ENCODE data around the gene ISG15.

Gene ISG15

DNA sequence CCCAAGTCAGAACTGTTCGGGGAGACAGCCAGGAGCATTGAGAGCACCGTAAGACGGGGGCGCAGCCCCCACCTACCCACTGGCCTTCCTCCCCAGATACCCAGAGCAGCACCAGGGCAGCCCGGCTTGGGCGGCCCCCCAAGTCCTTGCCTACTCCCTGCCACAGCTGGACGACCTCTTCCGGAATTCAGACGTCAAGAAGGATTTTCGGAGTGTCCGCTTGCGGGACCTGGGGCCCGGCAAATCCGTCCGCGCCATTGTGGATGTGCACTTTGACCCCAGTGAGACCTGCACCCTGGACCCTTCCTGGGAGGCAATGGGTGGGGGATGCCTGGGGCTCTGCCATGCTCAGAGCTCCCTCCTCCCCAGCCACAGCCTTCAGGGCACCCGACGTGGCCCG, 34.1 kb downstream of the ISG15 start:
- Histone ChIP-seq H3K27ac (ENCODE audit: low read depth in 2 of 2, low read length in 2 of 2) (no peak overlapping the region), H3K4me1 (ENCODE audit: control insufficient read depth in 2 of 2, insufficient read depth in 2 of 2, low read length in 2 of 2) (peaks cover 0 to 6% of the 10 kb centered on the region in 2 donors), H3K27me3 (ENCODE audit: control insufficient read depth in 2 of 2, insufficient read depth in 2 of 2, low read length in 2 of 2) (no peaks in the 10 kb centered on the region), H3K9ac (ENCODE audit: low read depth in 1 of 2, low read length in 2 of 2) (no peak overlapping the region), H3K4me3 (ENCODE audit: low read length in 2 of 2) (no peak overlapping the region), H3K9me3 (ENCODE audit: control insufficient read depth in 2 of 2, low read length in 2 of 2) (no peaks in the 10 kb centered on the region), H3K36me3 (ENCODE audit: control insufficient read depth in 2 of 2, insufficient read depth in 2 of 2, low read length in 2 of 2) (peaks cover 3 to 10% of the 10 kb centered on the region in 2 donors)

DNA sequence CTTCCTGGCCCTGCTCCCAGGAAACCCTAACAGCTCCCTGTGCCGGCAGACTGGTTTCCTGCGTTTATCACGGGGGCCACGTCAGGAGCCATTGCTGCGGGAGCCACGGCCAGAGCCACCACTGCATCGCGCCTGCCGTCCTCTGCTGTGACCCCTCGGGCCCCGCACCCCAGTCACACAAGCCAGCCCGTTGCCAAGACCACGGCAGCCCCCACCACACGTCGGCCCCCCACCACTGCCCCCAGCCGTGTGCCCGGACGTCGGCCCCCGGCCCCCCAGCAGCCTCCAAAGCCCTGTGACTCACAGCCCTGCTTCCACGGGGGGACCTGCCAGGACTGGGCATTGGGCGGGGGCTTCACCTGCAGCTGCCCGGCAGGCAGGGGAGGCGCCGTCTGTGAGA, 34.7 kb downstream of the ISG15 start:
- Histone ChIP-seq H3K9me3 (ENCODE audit: control insufficient read depth in 2 of 2, low read length in 2 of 2) (no peaks in the 10 kb centered on the region), H3K27ac (ENCODE audit: low read depth in 2 of 2, low read length in 2 of 2) (no peak overlapping the region), H3K27me3 (ENCODE audit: control insufficient read depth in 2 of 2, insufficient read depth in 2 of 2, low read length in 2 of 2) (no peaks in the 10 kb centered on the region), H3K4me3 (ENCODE audit: low read length in 2 of 2) (no peak overlapping the region), H3K36me3 (ENCODE audit: control insufficient read depth in 2 of 2, insufficient read depth in 2 of 2, low read length in 2 of 2) (peaks cover 5 to 12% of the 10 kb centered on the region in 2 donors), H3K4me1 (ENCODE audit: control insufficient read depth in 2 of 2, insufficient read depth in 2 of 2, low read length in 2 of 2) (peaks cover 0 to 6% of the 10 kb centered on the region in 2 donors), H3K9ac (ENCODE audit: low read depth in 1 of 2, low read length in 2 of 2) (no peak overlapping the region)

DNA sequence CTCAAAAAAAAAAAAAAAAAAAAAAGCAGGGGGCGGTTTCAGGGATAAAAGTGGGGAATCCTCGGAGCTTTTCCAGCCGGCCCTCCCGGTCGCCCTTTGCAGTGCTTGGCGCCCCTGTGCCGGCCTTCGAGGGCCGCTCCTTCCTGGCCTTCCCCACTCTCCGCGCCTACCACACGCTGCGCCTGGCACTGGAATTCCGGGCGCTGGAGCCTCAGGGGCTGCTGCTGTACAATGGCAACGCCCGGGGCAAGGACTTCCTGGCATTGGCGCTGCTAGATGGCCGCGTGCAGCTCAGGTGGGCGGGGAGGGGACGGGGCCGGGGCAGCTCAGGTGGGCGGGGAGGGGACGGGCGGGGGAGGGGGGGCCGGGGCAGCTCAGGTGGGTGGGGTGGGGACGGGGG, 35.5 kb downstream of the ISG15 start:
- no peak overlapping the region for H3K27ac ChIP-seq (ENCODE audit: low read depth in 2 of 2, low read length in 2 of 2)
- no peak overlapping the region for H3K9ac ChIP-seq (ENCODE audit: low read depth in 1 of 2, low read length in 2 of 2)
- peaks cover 0 to 6% of the 10 kb centered on the region in 2 donors for H3K4me1 ChIP-seq (ENCODE audit: control insufficient read depth in 2 of 2, insufficient read depth in 2 of 2, low read length in 2 of 2)
- H3K27me3 ChIP-seq (ENCODE audit: control insufficient read depth in 2 of 2, insufficient read depth in 2 of 2, low read length in 2 of 2) = no peaks in the 10 kb centered on the region
- peaks cover 7 to 11% of the 10 kb centered on the region in 2 donors for H3K36me3 ChIP-seq (ENCODE audit: control insufficient read depth in 2 of 2, insufficient read depth in 2 of 2, low read length in 2 of 2)
- H3K4me3 ChIP-seq (ENCODE audit: low read length in 2 of 2) = no peak overlapping the region
- H3K9me3 ChIP-seq (ENCODE audit: control insufficient read depth in 2 of 2, low read length in 2 of 2) = no peaks in the 10 kb centered on the region

- H3K4me1 ChIP-seq (ENCODE audit: control insufficient read depth in 2 of 2, insufficient read depth in 2 of 2, low read length in 2 of 2) = peaks cover 0 to 6% of the 10 kb centered on the region in 2 donors
- H3K36me3 ChIP-seq (ENCODE audit: control insufficient read depth in 2 of 2, insufficient read depth in 2 of 2, low read length in 2 of 2) = peaks cover 7 to 14% of the 10 kb centered on the region in 2 donors
- no peak overlapping the region for H3K27ac ChIP-seq (ENCODE audit: low read depth in 2 of 2, low read length in 2 of 2)
- no peaks in the 10 kb centered on the region for H3K27me3 ChIP-seq (ENCODE audit: control insufficient read depth in 2 of 2, insufficient read depth in 2 of 2, low read length in 2 of 2)
- H3K9me3 ChIP-seq (ENCODE audit: control insufficient read depth in 2 of 2, low read length in 2 of 2) = no peaks in the 10 kb centered on the region
- H3K9ac ChIP-seq (ENCODE audit: low read depth in 1 of 2, low read length in 2 of 2) = no peak overlapping the region
- no peak overlapping the region for H3K4me3 ChIP-seq (ENCODE audit: low read length in 2 of 2)
Measured at GRCh38 chr1:1049318-1050165, 36.2 kb downstream of the ISG15 start.

DNA sequence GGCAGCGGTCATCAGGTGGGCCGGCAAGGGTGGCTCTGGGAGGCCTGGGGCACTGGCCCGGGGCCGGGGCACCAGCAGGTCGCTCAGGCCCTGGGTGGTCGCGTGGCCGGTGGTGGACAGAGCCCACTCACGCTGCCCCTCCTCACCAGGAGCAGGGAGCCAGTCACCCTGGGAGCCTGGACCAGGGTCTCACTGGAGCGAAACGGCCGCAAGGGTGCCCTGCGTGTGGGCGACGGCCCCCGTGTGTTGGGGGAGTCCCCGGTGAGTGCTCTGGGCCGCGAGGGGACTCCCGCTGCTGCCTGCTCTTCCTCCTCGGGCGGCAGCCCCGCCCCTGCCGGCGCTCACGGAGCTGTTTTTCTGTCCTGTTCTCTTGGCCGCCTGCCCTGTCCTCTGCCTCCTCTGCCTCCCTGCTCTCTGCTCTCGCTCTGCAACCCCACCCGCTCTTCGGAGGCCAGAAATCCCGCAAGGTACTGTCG, 37.3 kb downstream of the ISG15 start:
- H3K9me3 ChIP-seq (ENCODE audit: control insufficient read depth in 2 of 2, low read length in 2 of 2) = no peaks in the 10 kb centered on the region
- H3K27me3 ChIP-seq (ENCODE audit: control insufficient read depth in 2 of 2, insufficient read depth in 2 of 2, low read length in 2 of 2) = no peaks in the 10 kb centered on the region
- H3K4me3 ChIP-seq (ENCODE audit: low read length in 2 of 2) = no peak overlapping the region
- H3K27ac ChIP-seq (ENCODE audit: low read depth in 2 of 2, low read length in 2 of 2) = no peak overlapping the region
- no peak overlapping the region for H3K9ac ChIP-seq (ENCODE audit: low read depth in 1 of 2, low read length in 2 of 2)
- H3K4me1 ChIP-seq (ENCODE audit: control insufficient read depth in 2 of 2, insufficient read depth in 2 of 2, low read length in 2 of 2) = peaks cover 0 to 6% of the 10 kb centered on the region in 2 donors
- peaks cover 7 to 14% of the 10 kb centered on the region in 2 donors for H3K36me3 ChIP-seq (ENCODE audit: control insufficient read depth in 2 of 2, insufficient read depth in 2 of 2, low read length in 2 of 2)

- Histone ChIP-seq H3K4me3 (ENCODE audit: low read length in 2 of 2) (no peak overlapping the region), H3K9me3 (ENCODE audit: control insufficient read depth in 2 of 2, low read length in 2 of 2) (no peaks in the 10 kb centered on the region), H3K36me3 (ENCODE audit: control insufficient read depth in 2 of 2, insufficient read depth in 2 of 2, low read length in 2 of 2) (peaks cover 7 to 14% of the 10 kb centered on the region in 2 donors), H3K9ac (ENCODE audit: low read depth in 1 of 2, low read length in 2 of 2) (no peak overlapping the region), H3K27me3 (ENCODE audit: control insufficient read depth in 2 of 2, insufficient read depth in 2 of 2, low read length in 2 of 2) (no peaks in the 10 kb centered on the region), H3K27ac (ENCODE audit: low read depth in 2 of 2, low read length in 2 of 2) (no peak overlapping the region), H3K4me1 (ENCODE audit: control insufficient read depth in 2 of 2, insufficient read depth in 2 of 2, low read length in 2 of 2) (peaks cover 0 to 6% of the 10 kb centered on the region in 2 donors)
Measured at GRCh38 chr1:1051127-1051810, 38.0 kb downstream of the ISG15 start.

- H3K9ac ChIP-seq (ENCODE audit: low read depth in 1 of 2, low read length in 2 of 2) = no peak overlapping the region
- no peaks in the 10 kb centered on the region for H3K9me3 ChIP-seq (ENCODE audit: control insufficient read depth in 2 of 2, low read length in 2 of 2)
- no peaks in the 10 kb centered on the region for H3K27me3 ChIP-seq (ENCODE audit: control insufficient read depth in 2 of 2, insufficient read depth in 2 of 2, low read length in 2 of 2)
- H3K4me1 ChIP-seq (ENCODE audit: control insufficient read depth in 2 of 2, insufficient read depth in 2 of 2, low read length in 2 of 2) = peaks cover 0 to 6% of the 10 kb centered on the region in 2 donors
- H3K4me3 ChIP-seq (ENCODE audit: low read length in 2 of 2) = no peak overlapping the region
- H3K36me3 ChIP-seq (ENCODE audit: control insufficient read depth in 2 of 2, insufficient read depth in 2 of 2, low read length in 2 of 2) = peaks cover 7 to 9% of the 10 kb centered on the region in 2 donors
- no peak overlapping the region for H3K27ac ChIP-seq (ENCODE audit: low read depth in 2 of 2, low read length in 2 of 2)
Measured at GRCh38 chr1:1052003-1052840, 38.9 kb downstream of the ISG15 start.

DNA sequence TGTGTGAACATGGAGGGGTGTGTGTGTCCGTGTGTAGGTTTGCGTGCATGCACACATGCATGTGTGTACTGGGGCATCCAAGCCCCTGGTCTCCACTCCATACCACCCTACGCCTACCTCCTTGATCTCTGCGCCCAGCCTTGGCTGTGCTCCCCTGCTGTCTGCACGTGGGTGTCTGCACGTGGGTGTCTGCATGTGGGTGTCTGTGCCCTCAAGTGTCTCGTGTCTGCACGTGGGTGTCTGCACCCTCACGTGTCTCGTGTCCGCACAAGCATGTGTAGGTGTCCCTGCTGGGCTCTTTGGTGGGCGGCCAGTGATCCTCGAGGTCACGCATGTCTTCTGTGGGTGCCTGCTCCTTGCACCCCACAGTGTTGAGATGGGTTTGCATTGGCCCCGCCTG, 39.7 kb downstream of the ISG15 start:
- H3K4me3 ChIP-seq (ENCODE audit: low read length in 2 of 2) = no peak overlapping the region
- H3K9me3 ChIP-seq (ENCODE audit: control insufficient read depth in 2 of 2, low read length in 2 of 2) = no peaks in the 10 kb centered on the region
- peaks cover 0 to 6% of the 10 kb centered on the region in 2 donors for H3K4me1 ChIP-seq (ENCODE audit: control insufficient read depth in 2 of 2, insufficient read depth in 2 of 2, low read length in 2 of 2)
- H3K27ac ChIP-seq (ENCODE audit: low read depth in 2 of 2, low read length in 2 of 2) = no peak overlapping the region
- no peak overlapping the region for H3K9ac ChIP-seq (ENCODE audit: low read depth in 1 of 2, low read length in 2 of 2)
- H3K36me3 ChIP-seq (ENCODE audit: control insufficient read depth in 2 of 2, insufficient read depth in 2 of 2, low read length in 2 of 2) = peaks cover 4 to 9% of the 10 kb centered on the region in 2 donors
- H3K27me3 ChIP-seq (ENCODE audit: control insufficient read depth in 2 of 2, insufficient read depth in 2 of 2, low read length in 2 of 2) = peaks cover 2 to 3% of the 10 kb centered on the region in 2 donors

- peaks cover 7 to 8% of the 10 kb centered on the region in 2 donors for H3K27me3 ChIP-seq (ENCODE audit: control insufficient read depth in 2 of 2, insufficient read depth in 2 of 2, low read length in 2 of 2)
- H3K4me3 ChIP-seq (ENCODE audit: low read length in 2 of 2) = no peak overlapping the region
- no peaks in the 10 kb centered on the region for H3K9me3 ChIP-seq (ENCODE audit: control insufficient read depth in 2 of 2, low read length in 2 of 2)
- peaks cover under 1 to 7% of the 10 kb centered on the region in 2 donors for H3K4me1 ChIP-seq (ENCODE audit: control insufficient read depth in 2 of 2, insufficient read depth in 2 of 2, low read length in 2 of 2)
- peaks cover 4 to 9% of the 10 kb centered on the region in 2 donors for H3K36me3 ChIP-seq (ENCODE audit: control insufficient read depth in 2 of 2, insufficient read depth in 2 of 2, low read length in 2 of 2)
- H3K9ac ChIP-seq (ENCODE audit: low read depth in 1 of 2, low read length in 2 of 2) = no peak overlapping the region
- H3K27ac ChIP-seq (ENCODE audit: low read depth in 2 of 2, low read length in 2 of 2) = no peak overlapping the region
Measured at GRCh38 chr1:1053682-1054081, 40.4 kb downstream of the ISG15 start.

All from mucosa of rectum (tissue), 2 donors.